ENCODE results near the gene WAPL.

Gene WAPL

DNA sequence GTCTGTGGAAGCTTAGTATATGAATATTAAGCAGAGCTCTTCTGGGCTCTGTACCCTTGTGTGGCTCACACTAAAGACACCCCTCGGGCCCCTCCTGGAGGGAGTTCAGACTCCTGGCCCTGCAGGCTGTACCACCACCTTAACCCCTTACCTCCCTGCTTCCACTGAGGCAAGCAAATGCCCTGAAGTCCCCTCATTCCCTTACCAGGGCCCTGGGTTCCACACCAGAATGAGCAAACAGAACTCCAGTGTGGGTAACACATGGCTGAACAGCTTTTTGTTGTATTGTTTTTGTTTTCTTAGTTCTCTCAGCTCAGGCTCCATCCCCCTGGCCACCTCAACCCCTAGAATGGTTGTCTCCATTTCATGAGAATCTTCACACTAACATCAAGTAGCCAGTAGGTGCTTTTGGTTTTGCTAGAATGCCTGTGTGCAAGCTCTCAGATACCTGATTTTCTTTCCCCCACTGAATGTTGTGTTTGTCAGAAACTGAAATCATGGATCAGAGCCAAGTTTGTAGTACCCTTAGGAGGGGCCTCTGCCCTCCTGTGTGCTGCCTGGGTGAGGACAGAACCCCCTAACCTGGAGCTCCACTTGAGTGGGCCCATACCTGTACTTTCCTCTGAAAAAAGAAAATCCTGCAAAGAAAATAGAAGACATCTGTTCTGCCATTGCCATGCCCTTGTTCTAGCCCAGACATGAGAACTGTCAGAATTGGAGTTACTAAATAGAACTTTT is 2.8 kb upstream of the WAPL start:
- DNase-seq = no peak

DNA sequence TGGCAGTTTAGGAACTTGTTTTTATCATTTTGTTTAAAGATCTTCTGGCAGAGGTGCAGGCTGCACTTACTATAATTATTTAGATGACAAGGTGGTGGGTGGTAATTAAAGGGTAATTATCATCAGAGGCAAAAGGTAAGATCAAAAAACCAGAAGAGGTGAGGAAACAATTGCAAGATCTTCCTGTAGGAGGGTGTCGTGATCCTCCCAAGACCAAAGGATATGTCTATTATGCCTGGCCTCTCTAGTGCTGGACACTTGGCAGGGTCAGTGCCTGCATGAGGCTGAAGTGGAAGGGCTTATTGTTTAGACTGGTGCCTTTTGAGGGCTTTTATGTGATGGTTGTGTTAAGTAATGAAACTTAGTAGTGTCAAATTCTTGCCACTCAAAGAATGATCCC is 1.8 kb upstream of the WAPL start:
- DNase-seq = no peak

DNA sequence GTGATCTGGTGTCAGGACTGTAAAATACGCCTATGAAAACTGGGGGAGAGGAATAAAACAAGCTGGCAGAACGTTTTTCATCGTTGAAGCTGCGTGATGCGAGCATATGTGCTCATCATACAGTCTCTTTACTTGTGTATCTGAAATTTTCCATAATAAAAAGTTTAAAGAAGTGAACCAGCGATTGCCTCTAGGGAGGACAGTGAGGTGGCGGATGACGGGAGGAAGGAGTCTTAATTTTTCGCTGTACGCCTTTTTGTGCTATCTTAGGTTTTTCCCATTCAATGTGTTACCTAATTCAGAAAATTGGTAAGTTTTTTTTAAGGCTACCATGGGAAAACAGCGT is 891 bp upstream of the WAPL start:
- no peak for DNase-seq

DNA sequence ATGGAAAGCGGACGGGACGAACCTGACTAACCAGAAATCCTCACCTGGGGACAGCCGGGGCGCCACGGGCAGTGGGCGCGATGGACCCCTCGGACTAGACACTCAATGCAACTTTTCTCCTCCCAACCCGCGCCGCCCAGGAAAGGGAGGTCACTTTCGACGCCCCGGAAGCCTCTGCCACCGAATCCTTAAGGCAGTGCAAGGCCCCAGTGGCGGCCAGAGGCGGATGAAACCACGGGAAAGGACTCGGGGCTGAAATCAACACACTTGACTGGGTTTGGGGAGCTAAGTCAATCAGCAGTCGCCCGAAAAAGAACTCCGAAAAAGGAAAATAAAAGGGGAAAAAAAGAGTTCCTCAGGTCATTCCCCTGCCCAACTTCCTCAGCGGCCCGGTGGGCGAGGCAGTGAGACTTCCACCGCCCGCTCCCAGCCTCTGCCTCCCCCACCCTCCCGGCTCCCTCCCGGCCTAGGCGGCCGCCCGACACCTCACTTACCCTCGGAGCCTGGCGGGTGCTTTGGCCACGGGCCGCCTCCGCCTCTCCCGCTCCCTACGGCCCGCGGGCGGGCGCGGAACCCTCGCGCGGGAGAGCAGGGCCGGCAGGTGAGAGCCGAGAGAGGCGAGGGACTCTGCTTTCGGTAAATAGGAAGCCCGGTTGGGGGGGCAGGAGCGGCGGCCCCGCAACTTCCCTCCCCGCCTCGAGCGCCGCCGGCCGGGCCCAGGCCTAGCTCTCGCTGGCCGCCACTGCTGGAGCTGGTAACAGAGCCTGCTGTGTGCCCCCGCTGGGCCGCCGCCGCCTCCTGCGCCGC is 518 bp downstream of the WAPL start:
- peak; percentile 77 for DNase-seq

DNA sequence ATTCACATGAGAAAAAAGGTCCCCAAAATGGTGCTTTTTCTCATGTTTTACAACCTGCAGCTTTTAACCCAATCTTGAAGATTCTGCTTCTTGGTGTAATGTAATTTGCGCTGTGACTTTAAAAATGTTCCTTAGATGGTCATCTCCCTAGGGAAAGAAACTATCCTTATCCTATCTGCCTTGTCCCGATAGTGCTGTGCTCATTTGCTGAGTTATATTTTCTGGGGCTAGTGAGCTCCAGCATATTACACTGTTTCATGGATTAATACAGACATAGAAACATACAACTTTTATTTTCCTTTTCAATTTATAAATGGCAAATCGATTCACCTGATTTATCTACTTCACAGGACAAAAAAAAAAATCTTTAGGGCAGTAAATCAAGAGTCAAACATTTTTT is 2.8 kb downstream of the WAPL start:
- DNase-seq = no peak

DNA sequence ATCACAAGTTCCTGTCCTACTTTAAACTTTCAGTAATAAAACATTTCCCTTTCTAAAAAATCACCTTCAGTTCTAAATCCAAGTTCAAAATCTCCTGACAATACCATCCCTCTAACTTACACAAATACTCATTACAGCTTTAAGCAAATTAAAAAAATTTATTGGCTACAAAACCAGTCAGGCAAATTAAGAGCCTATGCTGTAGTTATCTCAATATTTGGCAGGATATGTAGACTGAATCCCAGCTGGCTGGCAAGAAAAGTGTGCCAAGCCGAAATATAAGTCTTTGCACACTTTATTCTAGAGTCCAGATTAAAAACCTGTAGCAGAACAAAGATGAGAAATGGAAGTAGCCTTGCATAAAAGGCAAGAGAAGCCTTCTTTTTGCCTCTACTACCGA is 9.5 kb downstream of the WAPL start:
- DNase-seq = no peak

DNA sequence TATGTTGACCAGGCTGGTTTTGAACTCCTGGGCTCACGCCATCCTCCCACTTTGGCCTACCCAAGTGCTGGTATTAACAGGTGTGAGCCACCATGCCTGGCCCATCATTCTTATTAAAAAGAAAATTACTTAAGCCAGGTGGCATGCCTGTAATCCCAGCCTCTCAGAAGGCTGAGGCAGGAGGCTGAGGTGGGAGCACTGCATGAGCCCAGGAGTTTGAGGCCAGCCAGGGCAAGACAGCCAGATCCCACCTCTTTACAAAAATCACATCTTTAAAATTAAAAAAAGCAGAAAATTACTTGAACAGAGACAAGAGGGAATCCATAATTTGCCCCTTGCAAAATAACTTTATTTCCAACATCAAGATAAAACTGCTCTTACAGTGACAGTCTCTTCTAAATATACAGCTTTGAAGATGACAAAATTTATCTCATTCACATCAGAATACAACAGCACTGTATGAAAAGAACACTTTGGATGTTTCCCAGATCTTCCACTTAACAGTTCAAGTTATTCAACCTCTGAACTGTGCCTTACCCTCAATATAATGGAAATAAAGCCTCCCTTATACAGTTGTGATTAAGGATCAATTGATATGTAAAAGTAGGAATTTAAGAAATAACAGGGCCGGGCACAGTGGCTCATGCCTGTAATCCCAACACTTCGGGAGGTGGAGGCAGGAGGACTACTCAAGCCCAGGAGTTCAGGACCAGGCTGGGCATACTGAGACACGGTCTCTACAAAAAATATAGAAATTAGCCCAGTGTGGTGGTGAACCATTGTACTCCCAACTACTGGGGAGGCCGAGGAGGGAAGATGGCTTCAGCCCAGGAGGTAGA is 10.3 kb downstream of the WAPL start:
- DNase-seq = no peak

DNA sequence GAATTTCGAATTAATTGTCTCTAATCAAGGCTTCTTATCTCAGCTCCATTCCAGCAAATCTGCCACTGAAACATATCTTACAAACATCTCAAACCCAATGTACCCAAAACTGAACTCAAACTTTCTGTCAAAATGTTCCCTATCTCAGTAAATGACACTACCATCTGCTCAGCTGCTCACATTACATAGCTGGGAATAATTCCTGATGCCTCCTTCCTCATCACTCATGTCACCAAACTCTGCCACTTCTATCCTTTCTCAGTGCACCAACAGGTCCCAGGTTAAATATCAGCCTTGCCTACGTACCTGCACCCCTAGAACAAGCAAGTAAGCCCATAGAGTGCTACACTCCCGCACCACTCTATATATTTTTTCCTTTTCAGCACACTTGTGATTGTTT is 12.4 kb downstream of the WAPL start:
- no peak for DNase-seq

DNA sequence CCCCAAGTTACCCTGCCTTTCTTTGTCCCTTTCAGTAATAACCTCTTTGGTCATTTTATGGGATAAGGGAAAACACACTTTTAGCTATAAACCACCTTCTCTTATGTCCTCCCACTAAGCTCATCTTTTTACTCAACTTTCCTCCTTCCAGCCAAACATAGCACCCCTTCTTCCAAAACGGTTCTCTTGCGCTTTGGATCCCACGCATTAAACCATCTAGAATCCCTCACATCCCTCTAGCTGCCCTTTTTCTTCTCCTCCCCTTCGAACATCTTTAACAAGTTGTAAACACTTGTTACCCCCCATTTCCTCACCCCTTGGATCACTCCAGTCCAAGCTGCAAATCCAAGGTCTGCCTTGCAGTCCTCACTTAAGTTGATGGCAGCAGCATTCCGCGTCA is 13.4 kb downstream of the WAPL start:
- no peak for DNase-seq

DNA sequence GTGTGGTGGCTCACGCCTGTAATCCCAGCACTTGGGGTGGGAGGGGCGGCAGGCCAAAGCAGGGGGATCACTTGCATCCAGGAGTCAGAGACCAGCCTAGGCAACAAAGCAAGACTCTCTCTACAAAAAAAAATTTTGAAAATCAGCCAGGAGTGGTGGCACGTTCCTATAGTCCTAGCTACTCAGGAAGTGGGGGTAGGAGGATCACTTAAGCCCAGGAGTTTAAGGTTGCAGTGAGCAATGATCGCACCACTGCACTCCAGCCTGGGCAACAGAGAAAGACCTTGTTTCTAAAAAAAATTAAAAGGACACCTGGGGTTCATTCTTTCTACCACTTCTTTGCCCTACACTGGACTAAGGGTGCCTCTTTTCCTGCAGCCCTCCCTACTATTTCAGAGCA is 15.1 kb downstream of the WAPL start:
- DNase-seq = no peak

DNA sequence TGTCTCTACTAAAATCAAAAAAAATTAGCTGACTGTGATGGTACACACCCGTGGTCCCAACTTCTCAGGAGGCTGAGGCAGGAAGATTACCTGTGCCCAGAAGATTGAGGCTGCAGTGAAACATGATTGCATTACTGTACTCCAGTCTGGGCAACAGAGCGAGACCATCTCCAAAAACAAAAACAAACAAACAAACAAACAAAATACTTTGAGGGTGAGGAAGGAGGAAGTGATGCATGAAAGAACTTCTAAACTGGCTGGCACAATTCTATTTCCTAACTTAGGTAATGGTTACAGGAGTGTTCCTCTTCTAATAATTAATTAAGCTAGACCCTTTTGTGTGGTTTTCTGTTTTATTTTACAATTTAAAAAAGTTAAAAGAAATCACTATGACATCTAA is 15.5 kb downstream of the WAPL start:
- DNase-seq = no peak

DNA sequence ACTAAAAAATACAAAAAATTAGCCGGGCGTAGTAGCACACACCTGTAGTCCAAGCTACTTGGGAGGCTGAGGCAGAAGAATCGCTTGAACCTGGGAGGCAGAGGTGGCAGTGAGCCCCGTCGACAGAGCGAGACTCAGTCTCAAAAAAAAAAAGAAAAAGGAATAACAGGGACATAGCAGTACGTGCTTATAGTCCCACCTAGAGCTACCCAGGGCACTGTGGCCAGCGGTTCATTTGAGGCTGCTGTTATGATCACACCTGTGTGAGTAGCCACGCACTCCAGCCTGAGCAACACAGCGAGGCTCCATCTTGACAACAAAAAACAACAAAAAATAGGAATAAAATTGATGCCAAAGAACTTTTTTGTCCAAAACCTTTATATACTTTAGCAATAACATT is 17.1 kb downstream of the WAPL start:
- DNase-seq = no peak

DNA sequence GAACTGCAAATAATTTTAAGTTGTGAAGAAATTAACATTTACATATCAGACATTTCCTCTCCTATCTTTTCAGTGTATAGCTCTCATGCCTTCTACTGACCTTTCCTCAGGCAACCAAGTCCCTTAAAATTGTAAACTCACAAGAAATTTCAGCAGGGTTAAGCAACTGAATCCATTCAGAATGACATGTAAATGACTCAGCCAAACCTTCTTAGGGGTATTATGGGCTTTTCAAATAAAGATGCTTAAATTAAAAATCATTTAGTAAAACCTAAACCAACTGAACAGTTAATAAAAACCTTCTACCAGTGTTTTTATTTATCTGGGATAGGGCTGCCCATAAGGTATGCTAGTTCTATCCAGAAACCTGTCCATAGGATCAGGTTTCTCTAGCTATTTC is 20.7 kb downstream of the WAPL start:
- no peak for DNase-seq

DNA sequence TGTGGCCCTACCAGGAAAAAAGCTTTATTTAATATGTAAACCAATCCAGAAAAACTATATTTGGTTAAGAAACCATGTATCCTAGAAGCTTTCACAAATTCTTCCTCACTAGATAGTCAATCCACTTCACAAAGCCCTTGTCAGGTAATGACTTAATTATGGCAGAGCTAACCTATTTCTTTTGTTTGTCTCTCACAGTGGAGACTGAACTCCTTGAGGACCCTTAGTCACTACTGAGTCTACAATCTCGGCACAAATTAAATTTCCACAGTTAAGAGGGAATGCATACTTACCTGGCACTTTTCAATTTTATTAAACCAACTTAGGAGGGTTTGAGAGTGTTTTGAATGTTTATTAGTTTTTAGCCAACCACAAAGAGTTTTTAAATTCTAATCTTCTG is 23.0 kb downstream of the WAPL start:
- DNase-seq = no peak

DNA sequence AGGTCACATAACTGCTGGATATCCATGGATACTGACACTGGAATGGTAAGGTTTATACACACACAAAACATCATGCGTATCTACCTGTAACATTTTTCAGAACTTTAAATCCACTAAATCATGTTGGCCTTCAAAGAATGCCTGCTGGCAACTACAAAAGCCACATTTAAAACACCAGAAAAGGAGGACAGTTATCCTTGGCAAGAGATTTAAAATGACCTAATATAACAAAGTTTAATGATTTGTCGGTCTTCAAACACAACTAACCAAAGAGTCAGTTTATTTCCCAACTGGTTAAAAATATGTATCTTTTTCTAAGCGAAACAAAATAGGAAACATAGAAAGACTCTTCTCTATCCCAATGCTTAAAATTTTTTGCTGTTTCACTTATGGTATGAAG is 24.0 kb downstream of the WAPL start:
- no peak for DNase-seq

DNA sequence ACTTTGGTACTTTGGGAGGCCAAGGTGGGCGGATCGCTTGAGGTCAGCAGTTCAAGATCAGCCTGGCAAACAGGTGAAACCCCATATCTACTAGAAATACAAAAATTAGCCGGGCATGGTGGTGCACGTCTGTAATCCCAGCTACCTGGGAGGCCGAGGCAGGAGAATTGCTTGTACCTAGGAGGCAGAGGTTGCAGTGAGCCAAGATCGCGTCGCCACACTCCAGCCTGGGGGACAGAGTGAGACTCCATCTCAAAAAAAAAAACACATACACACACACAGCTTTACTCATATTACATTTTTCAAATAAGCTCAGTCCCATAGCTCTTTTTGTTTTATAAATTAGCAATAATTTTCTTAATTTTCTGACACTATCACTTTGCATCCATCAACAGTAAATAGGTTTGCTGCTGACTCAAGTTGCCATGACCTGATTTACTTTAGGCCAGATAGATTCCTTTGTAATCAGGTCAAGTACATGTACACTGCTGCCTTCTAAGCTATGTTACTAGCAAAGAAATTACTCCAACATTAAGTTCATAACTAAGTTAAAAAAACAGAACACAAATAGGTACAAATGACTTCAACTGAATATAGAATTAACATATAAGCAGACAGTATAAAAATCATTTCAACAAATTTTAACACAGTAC is 31.5 kb downstream of the WAPL start:
- no peak for DNase-seq

DNA sequence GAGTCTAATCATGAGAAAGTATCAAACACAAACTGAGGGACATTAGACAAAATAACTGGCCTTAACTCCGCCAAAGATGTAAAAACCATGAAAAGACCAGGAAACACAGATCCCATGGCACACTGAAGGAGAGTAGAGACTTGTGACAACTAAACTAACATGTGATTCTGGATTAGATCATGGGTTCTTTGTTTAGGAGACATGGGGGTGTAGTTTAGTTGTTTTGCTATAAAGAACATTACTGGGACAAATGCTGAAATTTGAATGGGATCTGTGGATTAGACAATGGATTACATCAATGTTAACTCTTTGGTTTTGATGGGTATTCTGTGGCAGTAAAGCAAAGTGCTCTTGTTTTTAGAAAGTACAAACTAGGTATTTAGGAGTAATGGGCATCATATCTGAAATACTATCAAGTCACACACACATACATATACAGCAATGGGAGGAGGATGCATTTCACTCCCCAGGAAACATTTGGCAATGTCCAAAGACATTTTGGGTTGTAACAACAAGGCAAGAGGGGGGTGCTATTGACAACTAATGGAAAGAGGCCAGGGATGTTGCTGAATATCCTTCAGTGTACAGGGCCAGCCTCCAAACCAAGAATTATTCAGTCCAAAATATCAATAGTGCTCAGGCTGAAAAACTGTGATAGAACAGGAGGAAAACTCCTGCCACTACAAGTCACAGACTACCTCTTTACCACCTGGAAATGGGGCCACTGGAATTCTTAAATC is 32.4 kb downstream of the WAPL start:
- DNase-seq = no peak

DNA sequence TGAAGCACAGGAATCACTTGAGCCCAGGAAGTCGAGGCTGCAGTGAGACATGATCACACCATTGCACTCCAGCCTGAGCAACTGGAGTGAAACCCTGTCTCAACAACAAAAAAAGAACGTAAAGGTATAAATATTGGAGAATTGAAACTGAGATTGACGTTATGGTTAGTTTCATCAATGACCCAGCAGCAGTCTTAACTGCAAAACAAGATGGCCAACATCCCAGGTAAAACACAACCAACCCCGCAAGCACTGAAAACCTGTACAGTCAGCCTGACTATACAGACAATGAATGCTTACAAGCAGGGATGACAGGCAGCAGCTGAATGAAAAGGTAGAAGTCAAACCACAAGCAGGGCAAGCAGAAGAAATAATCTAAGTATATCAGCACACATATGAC is 34.7 kb downstream of the WAPL start:
- no peak for DNase-seq

DNA sequence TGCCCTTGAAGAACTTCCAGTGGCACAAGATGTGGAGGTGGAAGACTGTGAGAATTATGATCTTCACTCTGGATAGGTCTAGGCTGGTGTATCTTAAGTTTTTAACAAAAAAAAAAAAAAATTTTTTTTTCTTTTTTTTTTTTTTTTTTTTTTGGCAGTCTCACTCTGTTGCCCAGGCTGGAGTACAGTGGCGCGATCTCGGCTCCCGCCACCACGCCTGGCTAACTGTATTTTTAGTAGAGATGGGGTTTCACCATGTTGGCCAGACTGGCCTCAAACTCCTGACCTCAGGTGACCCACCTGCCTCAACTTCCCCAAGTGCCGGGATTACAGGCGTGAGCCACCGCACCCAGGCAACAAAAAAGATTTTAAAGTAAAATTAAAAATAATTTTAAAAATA is 37.9 kb downstream of the WAPL start:
- no peak for DNase-seq

DNA sequence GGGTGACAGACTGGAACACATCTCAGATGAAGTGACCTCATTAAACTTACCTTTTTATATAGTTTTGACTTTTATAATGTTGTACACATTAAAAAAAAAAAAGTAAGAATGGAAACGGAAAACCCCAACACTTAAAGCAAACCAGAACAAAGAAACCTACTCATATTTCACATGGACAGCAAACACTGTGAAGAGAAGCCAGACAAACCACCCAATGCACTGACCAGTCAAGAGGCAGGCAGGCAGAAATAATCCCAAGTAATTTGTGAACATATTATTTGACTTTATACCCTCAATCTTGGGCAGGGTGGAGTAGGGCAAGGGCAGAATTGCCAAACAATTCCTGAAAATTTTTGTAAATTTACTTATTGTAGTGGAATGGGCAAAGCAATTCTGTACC is 39.8 kb downstream of the WAPL start:
- DNase-seq = no peak

DNA sequence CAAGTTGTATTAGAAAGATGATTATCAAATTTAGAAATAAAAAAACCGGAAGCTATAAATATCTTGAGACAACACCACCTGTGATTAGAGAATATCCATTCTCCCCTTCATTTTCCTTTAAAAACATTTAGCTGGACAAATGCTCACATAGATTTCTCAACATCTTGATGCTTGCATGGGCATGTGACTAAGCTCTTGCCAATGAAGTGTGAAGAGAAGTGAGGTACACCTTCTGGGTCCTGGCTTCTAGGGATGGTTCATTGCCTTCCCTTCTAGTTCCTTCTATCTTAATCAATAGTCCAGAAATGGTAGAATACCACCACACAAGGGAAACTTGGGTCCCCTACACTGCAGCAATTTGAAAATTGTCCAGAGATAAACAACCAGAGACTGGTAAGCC is 41.0 kb downstream of the WAPL start:
- no peak for DNase-seq

DNA sequence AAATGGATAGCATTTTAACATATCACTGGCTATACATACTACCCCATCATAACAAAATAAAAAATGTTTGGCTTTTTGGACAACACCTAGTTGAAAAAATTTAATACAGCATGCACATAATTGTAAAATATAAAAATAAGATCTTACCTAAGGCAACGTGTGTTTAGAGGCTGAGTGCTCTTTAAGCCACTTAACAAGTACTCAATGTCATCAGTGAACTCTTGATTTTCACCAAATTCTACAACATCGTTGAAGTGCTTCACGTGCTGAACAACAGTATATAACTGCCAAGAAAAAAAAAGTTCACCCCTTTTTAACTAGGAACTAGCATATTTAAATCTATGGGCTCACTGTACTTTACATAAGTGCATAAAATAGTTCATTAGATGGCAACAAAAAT is 49.5 kb downstream of the WAPL start:
- no peak for DNase-seq

Data from femur (tissue), 1 donor.